NCI-H82 (cell line): ENCODE results near the gene CEBPA.

Experiments
- DNase-seq: peaks from one replicate; lab custom pipeline; 2025; lab: John Stamatoyannopoulos, UW

Gene CEBPA

GRCh38 chr19:33271246-33272021, 30.9 kb downstream of the CEBPA start:
- no peak for DNase-seq

- DNase-seq = no peak
These were observed 31.6 kb downstream of the CEBPA start for GRCh38 chr19:33270769-33271168.

- no peak for DNase-seq
These were observed 33.3 kb downstream of the CEBPA start for GRCh38 chr19:33269016-33269415.

- no peak for DNase-seq
These were observed 34.0 kb downstream of the CEBPA start for GRCh38 chr19:33268162-33268991.

- DNase-seq = no peak
These were observed 34.6 kb downstream of the CEBPA start for GRCh38 chr19:33267706-33268105.

- DNase-seq = no peak
These were observed 35.3 kb downstream of the CEBPA start for GRCh38 chr19:33266974-33267484.

GRCh38 chr19:33264881-33265445, 37.4 kb downstream of the CEBPA start:
- no peak for DNase-seq

GRCh38 chr19:33263325-33264023, 38.9 kb downstream of the CEBPA start:
- DNase-seq = no peak

GRCh38 chr19:33261511-33262189, 40.7 kb downstream of the CEBPA start:
- no peak for DNase-seq

- DNase-seq = no peak
These were observed 41.5 kb downstream of the CEBPA start for GRCh38 chr19:33260628-33261418.

GRCh38 chr19:33259539-33259938, 42.8 kb downstream of the CEBPA start:
- DNase-seq = no peak

- no peak for DNase-seq
These were observed 44.5 kb downstream of the CEBPA start for GRCh38 chr19:33257828-33258227.

GRCh38 chr19:33256261-33256660, 46.1 kb downstream of the CEBPA start:
- no peak for DNase-seq

- DNase-seq = no peak
These were observed 46.6 kb downstream of the CEBPA start for GRCh38 chr19:33255781-33256180.

GRCh38 chr19:33254245-33254824, 48.0 kb downstream of the CEBPA start:
- DNase-seq = no peak

GRCh38 chr19:33252971-33253370, 49.4 kb downstream of the CEBPA start:
- no peak for DNase-seq

- DNase-seq = no peak
These were observed 49.8 kb downstream of the CEBPA start for GRCh38 chr19:33252418-33252962.

GRCh38 chr19:33251526-33252090, 50.7 kb downstream of the CEBPA start:
- no peak for DNase-seq

- no peak for DNase-seq
These were observed 51.3 kb downstream of the CEBPA start for GRCh38 chr19:33251076-33251475.

- no peak for DNase-seq
These were observed 51.8 kb downstream of the CEBPA start for GRCh38 chr19:33250500-33250899.
